Fibroblast of skin of abdomen (primary cell): Measurements from ENCODE around the gene NAA15. TPM values are rescaled to one million over a fixed set of nuclear protein-coding genes. Genes with fewer than 3 reads are reported as not detected.
"Not testable (repeated sequence)": the region's sequence is repeated elsewhere in the genome, so short reads cannot be mapped to it uniquely, and the experiment has no call there.

Experiments used
- DNase-seq: peaks from one replicate; pipeline ENCODE4 v3.0.0-alpha.2; 2013
- polyA plus RNA-seq, 2 experiments: library from polyadenylated mRNA; unstranded; fragments of 120-200 nt; gene quantifications; one replicate each; pipeline ENCODE4 v1.2.1, GENCODE V29; 2013; ENCODE audit not compliant: insufficient read length in 2 of 2

NAA15 gene
- polyA plus RNA-seq (2013, experiment 1 of 2; ENCODE audit: insufficient read length) = 24.6 TPM
- 22.5 TPM for polyA plus RNA-seq (2013, experiment 2 of 2; ENCODE audit: insufficient read length)

GRCh38 chr4:139301113-139301820 is at the start of gene NAA15:
TSS of gene NAA15 (plus strand) at chr4:139301505. CDS start at chr4:139301778, 273 bp downstream.
- DNase-seq = peak; percentile 98

GRCh38 chr4:139253046-139253445 is 48.3 kb upstream of the NAA15 start:
- no peak for DNase-seq

- DNase-seq = peak; percentile 82
Observed at GRCh38 chr4:139253713-139254112, 47.6 kb upstream of the NAA15 start.

GRCh38 chr4:139255581-139255980 is 45.7 kb upstream of the NAA15 start:
- DNase-seq = not testable (repeated sequence)

- no peak for DNase-seq
Observed at GRCh38 chr4:139256349-139256748, 45.0 kb upstream of the NAA15 start.

GRCh38 chr4:139265654-139266053 is 35.7 kb upstream of the NAA15 start:
- no peak for DNase-seq

- no peak for DNase-seq
Observed at GRCh38 chr4:139266208-139266582, 35.1 kb upstream of the NAA15 start.

- DNase-seq = peak; percentile 77
Observed at GRCh38 chr4:139266583-139267257, 34.6 kb upstream of the NAA15 start.

- DNase-seq = no peak
Observed at GRCh38 chr4:139267301-139267700, 34.0 kb upstream of the NAA15 start.

- no peak for DNase-seq
Observed at GRCh38 chr4:139273835-139274234, 27.5 kb upstream of the NAA15 start.

GRCh38 chr4:139274790-139275189 is 26.5 kb upstream of the NAA15 start:
- no peak for DNase-seq

- peak; percentile 7 for DNase-seq
Observed at GRCh38 chr4:139275281-139275735, 26.0 kb upstream of the NAA15 start.

- no peak for DNase-seq
Observed at GRCh38 chr4:139278485-139278884, 22.8 kb upstream of the NAA15 start.

GRCh38 chr4:139278912-139279759 is 22.2 kb upstream of the NAA15 start:
- DNase-seq = peak; percentile 14

- DNase-seq = peak; percentile 19
Observed at GRCh38 chr4:139279760-139280620, 21.3 kb upstream of the NAA15 start, which contains the start of gene MGARP. TSS of gene MGARP (minus strand) at chr4:139280225. CDS start at chr4:139280158, 67 bp downstream.

- peak; percentile 44 for DNase-seq
Observed at GRCh38 chr4:139282065-139282720, 19.1 kb upstream of the NAA15 start.

GRCh38 chr4:139282721-139283075 is 18.6 kb upstream of the NAA15 start:
- DNase-seq = peak; percentile 20

- DNase-seq = no peak
Observed at GRCh38 chr4:139286186-139286698, 15.1 kb upstream of the NAA15 start.

- peak; percentile 90 for DNase-seq
Observed at GRCh38 chr4:139295206-139295941, 5.9 kb upstream of the NAA15 start.

GRCh38 chr4:139295942-139296299 is 5.4 kb upstream of the NAA15 start:
- no peak for DNase-seq
